Measurements from ENCODE around the gene RAB12.

The RAB12 gene

DNA sequence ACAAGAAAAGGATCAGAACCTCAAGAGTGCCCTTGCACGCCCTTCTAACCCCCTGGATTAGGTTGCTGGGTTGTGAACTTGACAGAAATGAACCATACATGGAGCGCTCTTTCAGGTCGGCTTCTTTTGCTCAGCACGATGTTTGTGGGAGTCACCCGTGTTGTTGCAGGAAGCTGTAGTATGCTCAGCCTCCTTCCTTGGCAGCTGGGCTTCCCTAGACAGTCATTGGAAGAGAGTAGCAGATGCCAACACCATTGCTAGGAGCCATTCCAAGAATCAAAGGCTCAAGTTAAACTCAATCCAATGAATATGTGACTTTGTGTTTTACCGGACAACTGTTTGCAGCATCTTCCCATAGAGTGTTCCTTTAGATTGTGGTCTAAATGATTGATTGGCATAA lies 47.0 kb downstream of the RAB12 start:
- Mint-ChIP-seq H3K36me3 (no peaks in the 10 kb centered on the region), H3K4me1 (no peaks in the 10 kb centered on the region), H3K27ac (no peak overlapping the region), H3K9me3 (no peaks in the 10 kb centered on the region), H3K4me3 (no peak overlapping the region)
- no peak for ATAC-seq
- no peak for DNase-seq (ENCODE audit: low spot score in 2 of 2)

- no peak for ATAC-seq
- H3K27ac Mint-ChIP-seq, result no peak overlapping the region
- H3K9me3 Mint-ChIP-seq, result no peaks in the 10 kb centered on the region
- no peak overlapping the region for H3K4me3 Mint-ChIP-seq
- no peaks in the 10 kb centered on the region for H3K36me3 Mint-ChIP-seq
- DNase-seq (ENCODE audit: low spot score in 2 of 2), result no peak
- no peaks in the 10 kb centered on the region for H3K4me1 Mint-ChIP-seq
Observed at GRCh38 chr18:8657050-8657820, 48.0 kb downstream of the RAB12 start.

DNA sequence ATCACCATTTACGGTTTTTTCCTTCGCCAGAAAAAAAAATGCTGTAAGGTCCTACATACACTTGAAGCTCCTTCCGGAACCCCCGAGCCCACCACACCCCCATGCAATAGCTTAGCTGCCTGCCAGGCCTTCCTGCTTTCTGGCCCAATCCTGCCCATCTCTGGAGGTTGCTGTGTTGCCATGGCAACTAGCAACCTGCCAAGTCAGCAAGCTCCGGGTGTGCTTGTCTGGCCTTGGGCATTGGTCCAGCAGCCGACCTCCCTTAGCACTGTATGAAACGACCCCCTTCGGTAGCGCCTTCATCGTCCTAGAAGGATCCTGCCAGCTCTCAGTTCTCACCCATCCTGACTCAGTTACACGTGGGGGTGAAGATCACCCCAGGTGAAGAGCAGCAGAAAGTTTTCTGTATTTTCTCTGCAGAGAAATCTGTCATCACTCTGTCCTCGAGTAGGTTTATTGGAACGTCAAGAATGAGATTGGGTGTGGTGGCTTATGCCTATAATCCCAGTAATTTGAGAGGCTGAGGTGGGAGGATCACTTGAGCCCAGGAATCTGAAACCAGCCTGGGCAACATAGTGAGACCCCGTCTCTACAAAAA lies 48.7 kb downstream of the RAB12 start:
- Mint-ChIP-seq H3K36me3 (no peaks in the 10 kb centered on the region), H3K27ac (no peak overlapping the region), H3K4me3 (no peak overlapping the region), H3K4me1 (no peaks in the 10 kb centered on the region), H3K9me3 (no peaks in the 10 kb centered on the region)
- no peak for ATAC-seq
- DNase-seq (ENCODE audit: low spot score in 2 of 2), result no peak

DNA sequence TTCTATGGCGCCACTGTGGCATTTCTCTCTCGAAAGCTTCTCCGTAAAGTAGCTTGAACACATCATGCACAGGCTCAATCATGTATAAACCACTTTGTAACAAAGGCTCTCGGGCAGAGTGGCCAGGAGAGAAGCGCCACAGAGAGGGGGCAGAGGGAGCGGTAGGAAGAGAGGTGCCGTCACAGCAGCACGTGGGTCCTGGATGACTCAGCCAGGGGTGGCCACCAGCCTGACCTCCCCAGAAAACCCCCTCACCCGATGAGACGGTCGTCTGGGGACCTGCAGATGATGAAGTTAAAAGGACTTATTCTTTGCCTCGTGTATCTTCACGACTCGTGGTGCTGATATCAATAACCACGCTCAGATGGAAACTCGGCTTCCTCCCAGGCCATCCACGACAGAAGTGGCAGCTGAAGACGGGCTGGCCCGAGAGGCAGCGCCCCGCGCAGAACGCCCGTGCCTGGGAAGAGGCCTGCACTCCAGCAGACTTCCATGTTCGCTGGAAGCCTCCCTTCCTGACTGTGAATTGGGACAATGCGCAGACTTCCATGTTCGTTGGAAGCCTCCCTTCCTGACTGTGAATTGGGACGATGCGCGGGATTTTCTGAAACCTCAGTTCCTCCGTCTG lies 49.7 kb downstream of the RAB12 start:
- Mint-ChIP-seq H3K4me1 (no peaks in the 10 kb centered on the region), H3K9me3 (no peaks in the 10 kb centered on the region), H3K4me3 (no peak overlapping the region), H3K27ac (no peak overlapping the region), H3K36me3 (no peaks in the 10 kb centered on the region)
- ATAC-seq, result no peak
- no peak for DNase-seq (ENCODE audit: low spot score in 2 of 2)

GRCh38 chr18:8659609-8660242 lies 50.5 kb downstream of the RAB12 start:
- no peaks in the 10 kb centered on the region for H3K9me3 Mint-ChIP-seq
- no peaks in the 10 kb centered on the region for H3K36me3 Mint-ChIP-seq
- peak in 1 of 2 donors; percentile 35 for DNase-seq (ENCODE audit: low spot score in 2 of 2)
- ATAC-seq, result no peak
- no peak overlapping the region for H3K27ac Mint-ChIP-seq
- no peaks in the 10 kb centered on the region for H3K4me1 Mint-ChIP-seq
- no peak overlapping the region for H3K4me3 Mint-ChIP-seq

DNA sequence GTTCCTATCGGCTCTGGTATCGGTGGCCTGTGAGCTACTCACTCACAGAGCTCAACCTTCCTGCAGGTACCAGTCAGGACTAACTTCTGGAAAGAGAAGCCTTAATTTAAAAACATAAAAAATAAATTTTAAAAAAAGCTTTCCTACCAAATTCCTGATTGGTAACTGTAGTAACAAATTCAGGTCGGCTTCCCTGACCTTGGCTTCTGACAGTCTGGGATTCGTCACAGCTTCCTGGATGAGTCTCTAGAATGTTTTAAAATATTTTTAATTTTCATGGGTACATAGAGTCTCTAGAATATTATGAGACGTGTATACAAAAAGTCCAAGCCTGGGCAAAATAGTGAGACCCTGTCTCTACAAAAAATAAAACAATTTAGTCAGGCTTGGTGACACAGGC lies 51.1 kb downstream of the RAB12 start:
- Mint-ChIP-seq H3K27ac (no peak overlapping the region), H3K4me3 (no peak overlapping the region), H3K36me3 (no peaks in the 10 kb centered on the region), H3K4me1 (no peaks in the 10 kb centered on the region), H3K9me3 (no peaks in the 10 kb centered on the region)
- no peak for DNase-seq (ENCODE audit: low spot score in 2 of 2)
- ATAC-seq, result no peak

- Mint-ChIP-seq H3K4me3 (no peak overlapping the region), H3K36me3 (no peaks in the 10 kb centered on the region), H3K4me1 (no peaks in the 10 kb centered on the region), H3K27ac (no peak overlapping the region), H3K9me3 (no peaks in the 10 kb centered on the region)
- DNase-seq (ENCODE audit: low spot score in 2 of 2), result peak in 1 of 2 donors; percentile 40
- no peak for ATAC-seq
Observed at GRCh38 chr18:8661754-8662559, 52.7 kb downstream of the RAB12 start.

GRCh38 chr18:8662560-8663255 lies 53.5 kb downstream of the RAB12 start:
- ATAC-seq, result no peak

GRCh38 chr18:8667846-8668245 lies 58.6 kb downstream of the RAB12 start:
- no peaks in the 10 kb centered on the region for H3K36me3 Mint-ChIP-seq
- no peaks in the 10 kb centered on the region for H3K9me3 Mint-ChIP-seq
- ATAC-seq (no peak), DNase-seq (ENCODE audit: low spot score in 2 of 2) (no peak)
- no peak overlapping the region for H3K27ac Mint-ChIP-seq
- H3K4me1 Mint-ChIP-seq, result no peaks in the 10 kb centered on the region
- H3K4me3 Mint-ChIP-seq, result no peak overlapping the region

More at GRCh38 chr18:8662560-8663255, 53.5 kb downstream of the RAB12 start:
- Mint-ChIP-seq H3K4me3 (no peak overlapping the region), H3K36me3 (no peaks in the 10 kb centered on the region), H3K9me3 (no peaks in the 10 kb centered on the region), H3K4me1 (no peaks in the 10 kb centered on the region), H3K27ac (no peak overlapping the region)
- DNase-seq (ENCODE audit: low spot score in 2 of 2), result peak in 1 of 2 donors; percentile 43

DNA sequence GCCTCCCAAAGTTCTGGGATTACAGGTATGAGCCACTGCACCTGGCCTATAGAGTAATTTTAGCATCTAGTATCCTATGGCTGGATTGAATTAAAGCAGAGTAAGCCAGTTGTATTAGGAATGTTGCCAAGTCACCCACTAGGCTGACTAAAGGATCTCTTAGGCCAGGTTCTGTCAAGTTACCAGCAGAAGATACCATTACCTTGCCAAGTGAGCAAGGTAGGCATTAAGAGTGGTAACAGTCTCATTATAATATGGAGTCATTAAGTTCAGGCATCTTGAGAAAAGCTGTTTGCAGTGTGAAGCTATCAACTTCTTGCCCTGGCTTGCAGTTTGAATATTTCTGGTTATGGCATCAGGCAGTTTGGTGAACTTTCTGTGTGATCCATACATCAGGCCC lies 59.1 kb downstream of the RAB12 start:
- no peak overlapping the region for H3K4me3 Mint-ChIP-seq
- no peaks in the 10 kb centered on the region for H3K4me1 Mint-ChIP-seq
- no peaks in the 10 kb centered on the region for H3K36me3 Mint-ChIP-seq
- DNase-seq (ENCODE audit: low spot score in 2 of 2) (no peak), ATAC-seq (no peak)
- no peak overlapping the region for H3K27ac Mint-ChIP-seq
- no peaks in the 10 kb centered on the region for H3K9me3 Mint-ChIP-seq

DNA sequence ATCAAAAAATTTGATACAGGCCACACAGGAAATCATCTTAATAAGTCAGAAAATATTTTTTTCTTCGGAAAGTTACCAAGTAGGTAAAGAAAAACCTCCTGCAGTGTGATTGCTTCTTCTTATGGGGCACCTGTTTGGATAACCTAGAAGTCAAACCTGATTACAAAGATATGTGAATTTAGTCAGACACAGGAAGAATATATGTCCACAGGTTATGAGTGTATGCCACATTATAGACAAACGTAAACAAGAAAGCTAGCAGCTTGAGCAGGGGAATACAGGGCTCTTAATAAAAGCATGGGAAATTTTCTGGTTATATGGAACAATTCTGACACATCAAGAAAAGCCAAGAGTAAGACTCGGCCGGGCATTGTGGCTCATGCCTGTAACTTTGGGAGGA lies 60.3 kb downstream of the RAB12 start:
- DNase-seq (ENCODE audit: low spot score in 2 of 2) (no peak), ATAC-seq (no peak)
- Mint-ChIP-seq H3K9me3 (no peaks in the 10 kb centered on the region), H3K4me1 (no peaks in the 10 kb centered on the region), H3K4me3 (no peak overlapping the region), H3K27ac (no peak overlapping the region), H3K36me3 (no peaks in the 10 kb centered on the region)

DNA sequence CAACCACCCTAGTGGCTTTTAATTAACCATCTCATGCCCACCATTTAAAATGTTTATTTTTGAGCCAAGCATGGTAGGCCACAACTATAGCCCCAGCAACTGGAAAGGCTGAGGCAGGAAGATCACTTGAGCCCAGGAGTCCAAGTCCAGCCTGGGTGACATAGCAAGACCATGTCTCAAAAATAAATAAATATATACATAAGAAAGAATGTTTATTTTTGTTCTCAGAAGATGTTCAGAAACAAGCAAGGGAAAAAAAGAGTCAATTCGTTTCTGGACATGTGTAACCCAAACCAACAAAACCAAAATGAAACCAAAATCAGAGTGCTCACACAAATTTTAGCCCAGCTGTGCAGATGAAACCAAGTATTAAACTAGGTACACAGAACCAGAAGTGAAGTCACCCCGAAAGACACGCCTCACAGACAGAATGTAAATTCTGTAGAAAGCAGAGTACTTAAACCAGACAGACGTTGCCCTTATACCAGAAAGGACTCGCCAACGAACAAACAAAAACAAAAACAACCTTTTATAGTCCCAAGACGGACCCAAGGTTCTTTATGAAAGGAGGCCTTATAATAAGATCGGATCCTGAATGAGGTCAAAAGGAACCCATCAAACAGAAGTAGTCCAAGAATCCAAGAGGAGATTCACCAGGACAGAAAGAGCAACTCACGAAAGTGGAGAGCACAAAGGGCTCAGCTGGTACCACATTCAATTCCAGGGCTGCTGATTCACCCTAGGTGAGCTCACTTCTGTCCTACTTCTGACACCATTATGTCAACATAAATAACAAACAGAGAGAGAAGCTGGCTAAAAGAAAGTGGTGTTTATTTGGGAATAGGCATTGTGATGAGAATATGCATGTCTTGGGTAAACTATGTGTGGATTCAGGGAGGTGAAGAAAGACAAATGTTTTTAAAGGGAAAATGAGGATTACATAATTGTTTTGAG lies 64.3 kb downstream of the RAB12 start:
- ATAC-seq (peak; percentile 60), DNase-seq (ENCODE audit: low spot score in 2 of 2) (peak in 1 of 2 donors; percentile 40)
- Mint-ChIP-seq H3K4me1 (no peaks in the 10 kb centered on the region), H3K9me3 (no peaks in the 10 kb centered on the region), H3K27ac (no peak overlapping the region), H3K36me3 (no peaks in the 10 kb centered on the region), H3K4me3 (no peak overlapping the region)

GRCh38 chr18:8675057-8675456 lies 65.8 kb downstream of the RAB12 start:
- no peaks in the 10 kb centered on the region for H3K36me3 Mint-ChIP-seq
- H3K27ac Mint-ChIP-seq, result no peak overlapping the region
- no peaks in the 10 kb centered on the region for H3K4me1 Mint-ChIP-seq
- no peak overlapping the region for H3K4me3 Mint-ChIP-seq
- ATAC-seq, result no peak
- no peaks in the 10 kb centered on the region for H3K9me3 Mint-ChIP-seq
- no peak for DNase-seq (ENCODE audit: low spot score in 2 of 2)

DNA sequence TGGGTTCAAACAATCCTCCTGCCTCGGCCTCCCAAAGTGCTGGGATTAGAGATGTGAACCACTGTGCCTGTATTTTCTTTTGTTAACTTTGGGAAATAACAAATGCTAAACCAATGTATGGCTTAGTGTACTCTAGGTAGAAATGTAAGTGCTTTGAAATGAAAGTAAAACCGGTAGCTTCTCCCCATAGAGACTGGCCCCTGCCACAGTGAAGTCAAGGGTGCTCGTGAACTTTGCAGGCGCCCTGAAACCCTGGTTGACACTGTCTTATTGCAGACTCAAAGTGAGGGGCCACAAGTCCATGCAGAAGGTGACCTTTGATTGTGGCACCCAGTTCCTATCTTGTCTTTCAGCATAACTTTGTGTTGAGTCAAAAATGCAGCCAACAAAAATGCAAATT lies 72.0 kb downstream of the RAB12 start:
- Mint-ChIP-seq H3K27ac (no peak overlapping the region), H3K4me1 (no peaks in the 10 kb centered on the region), H3K4me3 (no peak overlapping the region), H3K9me3 (no peaks in the 10 kb centered on the region), H3K36me3 (no peaks in the 10 kb centered on the region)
- ATAC-seq, result no peak
- no peak for DNase-seq (ENCODE audit: low spot score in 2 of 2)

All from stimulated activated effector memory CD8-positive, alpha-beta T cell treated with anti-CD3 and anti-CD28 coated beads, Interleukin-12 subunit alpha, Interleukin-12 subunit beta, amount 100 ng/mL, for 72 hours (primary cell).